Measurements from ENCODE around the gene ZBTB47.

The ZBTB47 gene

GRCh38 chr3:42712688-42713372, 59.3 kb downstream of the ZBTB47 start:
- no peak for DNase-seq (ENCODE audit: low read depth in 2 of 2)

GRCh38 chr3:42713747-42714146, 60.2 kb downstream of the ZBTB47 start:
- no peak for DNase-seq (ENCODE audit: low read depth in 2 of 2)

GRCh38 chr3:42714171-42714852, 60.8 kb downstream of the ZBTB47 start:
- no peak for DNase-seq (ENCODE audit: low read depth in 2 of 2)
